ENCODE results near the gene KLRG1. TPM values are rescaled to one million over a fixed set of nuclear protein-coding genes. Genes with fewer than 3 reads are reported as not detected.
A peak's percentile ranks its signal among the peaks of the same experiment; 100 is the strongest.

The KLRG1 gene
- total and polyA plus RNA-seq, 12 donors, result 1.2 to 5.2 (median 2.8) TPM; not detected in 1

DNA sequence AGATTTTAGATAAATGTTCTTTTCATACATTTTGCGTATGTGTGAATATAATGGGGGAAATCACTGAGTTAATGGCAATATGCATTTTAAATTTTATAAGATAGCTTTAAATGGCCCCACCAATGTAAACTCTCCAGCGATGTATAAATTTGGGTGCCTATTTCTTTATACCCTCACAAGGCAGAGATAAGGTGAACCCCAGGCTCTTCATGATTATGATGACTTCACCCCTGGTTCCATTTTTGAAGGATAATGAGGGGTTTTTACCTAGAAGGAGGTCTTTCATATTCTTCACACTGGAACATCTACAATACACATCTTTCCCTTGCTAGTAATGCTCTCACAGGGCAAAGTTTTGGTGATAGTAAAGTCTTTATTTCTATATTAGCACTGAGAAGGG, 35.2 kb downstream of the KLRG1 start:
- TF ChIP-seq, protein P1, sequence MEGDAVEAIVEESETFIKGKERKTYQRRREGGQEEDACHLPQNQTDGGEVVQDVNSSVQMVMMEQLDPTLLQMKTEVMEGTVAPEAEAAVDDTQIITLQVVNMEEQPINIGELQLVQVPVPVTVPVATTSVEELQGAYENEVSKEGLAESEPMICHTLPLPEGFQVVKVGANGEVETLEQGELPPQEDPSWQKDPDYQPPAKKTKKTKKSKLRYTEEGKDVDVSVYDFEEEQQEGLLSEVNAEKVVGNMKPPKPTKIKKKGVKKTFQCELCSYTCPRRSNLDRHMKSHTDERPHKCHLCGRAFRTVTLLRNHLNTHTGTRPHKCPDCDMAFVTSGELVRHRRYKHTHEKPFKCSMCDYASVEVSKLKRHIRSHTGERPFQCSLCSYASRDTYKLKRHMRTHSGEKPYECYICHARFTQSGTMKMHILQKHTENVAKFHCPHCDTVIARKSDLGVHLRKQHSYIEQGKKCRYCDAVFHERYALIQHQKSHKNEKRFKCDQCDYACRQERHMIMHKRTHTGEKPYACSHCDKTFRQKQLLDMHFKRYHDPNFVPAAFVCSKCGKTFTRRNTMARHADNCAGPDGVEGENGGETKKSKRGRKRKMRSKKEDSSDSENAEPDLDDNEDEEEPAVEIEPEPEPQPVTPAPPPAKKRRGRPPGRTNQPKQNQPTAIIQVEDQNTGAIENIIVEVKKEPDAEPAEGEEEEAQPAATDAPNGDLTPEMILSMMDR (IDR thresholded peaks at IDR 0.05), result no peak
- no peak for TF ChIP-seq POLR2A (IDR thresholded peaks at IDR 0.05)
- no peak for DNase-seq
- H3K9me3 ChIP-seq (replicated peaks in 1 of 3), result no peaks in the 10 kb centered on the region
- 93 to 97% (median 95%) methylated on average over 2 of the region's 2 CpGs for WGBS, 4 donors
- no peaks in the 10 kb centered on the region for H3K36me3 ChIP-seq (replicated peaks in 1 of 2)
- intact Hi-C loops (cut with DNase I), result no loop called here
- H3K4me1 ChIP-seq (replicated peaks in 1 of 2), result no peaks in the 10 kb centered on the region
- no peak overlapping the region for H3K4me3 ChIP-seq
- H3K27me3 ChIP-seq, result no peaks in the 10 kb centered on the region
- H3K27ac ChIP-seq, result no peak overlapping the region

DNA sequence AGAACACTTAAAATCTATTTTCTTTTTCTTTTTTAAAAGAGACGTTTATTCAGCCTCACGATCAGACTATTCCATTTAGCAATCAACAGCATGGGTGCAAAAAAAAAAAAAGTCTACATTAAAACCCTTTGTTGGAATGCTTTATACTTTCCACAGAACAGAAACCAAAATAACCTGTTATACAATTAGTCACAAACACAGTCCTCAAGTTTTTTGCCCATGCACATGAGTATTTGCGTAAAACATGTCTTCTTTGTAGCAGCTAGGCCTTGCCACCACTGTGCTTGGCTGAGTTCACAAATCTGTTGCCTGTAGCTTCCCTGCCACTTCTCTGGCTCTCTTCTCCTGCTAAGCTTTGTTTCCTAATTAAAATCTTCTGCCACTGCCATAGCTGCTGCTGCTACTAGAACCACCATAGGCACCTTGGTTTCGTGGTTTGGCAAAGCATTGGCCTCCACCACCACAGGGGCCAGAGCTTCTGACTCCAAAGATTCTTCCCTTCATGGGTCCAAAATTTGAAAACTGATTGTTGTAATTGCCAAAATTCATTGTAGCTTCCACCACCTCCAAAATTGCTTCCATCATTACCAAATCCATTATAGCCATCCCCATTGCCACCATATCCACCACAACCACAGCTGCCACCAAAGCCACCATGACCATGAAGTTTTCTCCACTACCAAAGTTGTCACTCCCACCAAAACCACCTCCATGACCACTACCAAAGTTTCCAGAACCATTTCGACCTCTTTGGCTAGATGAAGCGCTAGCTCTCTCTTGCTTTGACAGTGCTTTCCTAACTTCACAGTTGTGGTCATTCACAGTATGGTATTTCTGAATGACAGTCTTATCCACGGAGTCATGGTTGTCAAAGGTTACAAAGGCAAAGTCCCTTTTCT, 38.1 kb downstream of the KLRG1 start:
- 87 to 92% (median 92%) methylated on average over 7 of the region's 7 CpGs for WGBS, 4 donors
- no peaks in the 10 kb centered on the region for H3K4me1 ChIP-seq (replicated peaks in 1 of 2)
- H3K27ac ChIP-seq, result no peak overlapping the region
- DNase-seq, result no peak
- no peak overlapping the region for H3K4me3 ChIP-seq
- intact Hi-C loops (cut with DNase I), result no loop called here
- no peaks in the 10 kb centered on the region for H3K36me3 ChIP-seq (replicated peaks in 1 of 2)
- H3K9me3 ChIP-seq (replicated peaks in 1 of 3), result no peaks in the 10 kb centered on the region
- TF ChIP-seq, protein P1 (IDR thresholded peaks at IDR 0.05), result no peak
- no peak for TF ChIP-seq POLR2A (IDR thresholded peaks at IDR 0.05)
- H3K27me3 ChIP-seq, result no peaks in the 10 kb centered on the region

DNA sequence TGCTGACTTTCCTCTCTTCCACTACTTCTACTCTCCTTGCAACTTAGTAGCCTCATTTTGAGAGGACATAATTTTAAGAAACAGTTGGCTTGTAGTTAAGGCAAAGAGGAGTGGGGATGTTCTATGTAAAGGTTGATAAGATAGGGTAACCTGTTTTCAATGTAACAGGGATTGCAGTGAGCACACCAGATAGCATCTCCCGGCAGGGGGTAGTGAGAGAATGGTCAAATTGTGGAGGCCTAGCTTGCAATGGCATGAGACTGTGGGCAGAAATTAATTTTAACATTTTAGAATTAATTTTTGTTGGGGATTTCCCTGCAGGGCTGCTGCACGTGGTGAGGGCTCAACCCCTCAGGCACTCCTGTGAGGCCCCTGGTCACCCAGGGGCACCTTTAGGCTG, 41.4 kb downstream of the KLRG1 start:
- H3K4me1 ChIP-seq (replicated peaks in 1 of 2), result no peaks in the 10 kb centered on the region
- no peaks in the 10 kb centered on the region for H3K36me3 ChIP-seq (replicated peaks in 1 of 2)
- 77 to 88% (median 82%) methylated on average over 2 of the region's 2 CpGs for WGBS, 4 donors
- H3K27me3 ChIP-seq, result no peaks in the 10 kb centered on the region
- DNase-seq, result no peak
- no peak overlapping the region for H3K27ac ChIP-seq
- no peaks in the 10 kb centered on the region for H3K9me3 ChIP-seq (replicated peaks in 1 of 3)
- TF ChIP-seq POLR2A (IDR thresholded peaks at IDR 0.05), result no peak
- TF ChIP-seq, protein P1 (IDR thresholded peaks at IDR 0.05), result no peak
- intact Hi-C loops (cut with DNase I), result loop anchor here in 1 of 2 donors (10.0 kb wide), 1 partner anchor 76 kb away; no protein-coding TSS in a partner anchor
- H3K4me3 ChIP-seq, result no peak overlapping the region

DNA sequence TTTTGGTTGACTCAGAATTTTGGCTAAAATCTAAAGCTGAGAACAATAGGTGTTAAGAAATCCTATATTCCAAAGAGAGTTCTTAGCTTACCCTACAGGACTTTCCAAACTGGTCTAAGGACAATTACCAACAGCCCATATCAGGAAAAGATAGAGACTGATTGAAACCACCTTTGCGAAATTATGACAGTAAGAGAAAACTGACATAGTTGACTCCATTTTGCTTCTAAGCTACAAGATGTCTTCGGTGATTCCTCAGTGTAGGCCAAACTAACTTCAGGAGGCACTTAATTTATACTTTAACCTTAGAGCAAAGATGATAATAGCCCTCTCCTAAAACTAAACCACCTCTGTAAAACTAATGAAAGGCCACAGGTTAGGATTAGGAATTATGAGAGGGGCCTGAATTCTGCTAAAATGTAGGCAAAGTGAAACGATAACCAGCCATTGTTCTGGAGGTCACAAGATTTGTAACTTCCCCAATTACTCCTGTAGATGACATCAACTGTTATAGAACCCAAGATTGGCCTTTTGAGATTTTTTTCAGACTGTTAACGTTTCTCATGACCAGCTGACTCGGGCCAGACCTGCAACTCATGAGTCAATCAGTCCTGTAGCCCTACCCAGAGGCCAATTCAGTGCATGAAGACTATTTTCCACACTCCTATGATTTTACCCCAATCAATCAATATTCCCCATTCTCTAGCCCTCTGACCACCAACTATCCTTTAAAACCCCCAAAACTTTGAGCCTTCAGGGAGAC, 43.0 kb downstream of the KLRG1 start:
- H3K27ac ChIP-seq, result no peak overlapping the region
- no peaks in the 10 kb centered on the region for H3K36me3 ChIP-seq (replicated peaks in 1 of 2)
- H3K9me3 ChIP-seq (replicated peaks in 1 of 3), result no peaks in the 10 kb centered on the region
- TF ChIP-seq, protein P1 (IDR thresholded peaks at IDR 0.05), result no peak
- no peak for TF ChIP-seq POLR2A (IDR thresholded peaks at IDR 0.05)
- intact Hi-C loops (cut with DNase I), result loop anchor here in 1 of 2 donors (10.0 kb wide), 1 partner anchor 78 kb away; no protein-coding TSS in a partner anchor
- DNase-seq, result peak in 1 of 7 donors; percentile 10
- H3K27me3 ChIP-seq, result no peaks in the 10 kb centered on the region
- no peak overlapping the region for H3K4me3 ChIP-seq
- WGBS, 4 donors, result 68 to 77% (median 72%) methylated on average over 5 of the region's 5 CpGs
- H3K4me1 ChIP-seq (replicated peaks in 1 of 2), result no peaks in the 10 kb centered on the region
